Sigmoid colon (tissue), 7 donors: ENCODE measurements around the gene CHAF1B. TPM values are rescaled to one million over a fixed set of nuclear protein-coding genes. Genes with fewer than 3 reads are reported as not detected.

ENCODE experiments used
- DNase-seq: peaks from one replicate; pipeline ENCODE4 v3.0.0-alpha.2; 2019
- H3K27ac ChIP-seq, 4 donors: fragments of 200-600 bp; sonication (generic); one replicate each; pipeline ENCODE4 v1.5.1; 2016 to 2019; ENCODE audit warnings: mild to moderate bottlenecking in 1 of 4
- H3K27me3 ChIP-seq, 3 donors: fragments of 200-600 bp; sonication (generic); one replicate each; pipeline ENCODE4 v1.5.1; 2019; ENCODE audit warnings: mild to moderate bottlenecking in 1 of 3
- H3K36me3 ChIP-seq, 4 donors: fragments of 200-600 bp; sonication (generic); one replicate each; pipeline ENCODE4 v1.5.1; 2016 to 2019
- H3K4me1 ChIP-seq, 4 donors: fragments of 200-600 bp; sonication (generic); one replicate each; pipeline ENCODE4 v1.5.1; 2017 to 2019
- H3K4me3 ChIP-seq, 4 donors: fragments of 200-600 bp; sonication (generic); one replicate each; pipeline ENCODE4 v1.5.1; 2017 to 2019; ENCODE audit warnings: mild to moderate bottlenecking in 2 of 4, moderate library complexity in 1 of 4
- H3K9me3 ChIP-seq, 4 donors: fragments of 200-600 bp in 3 of 4; sonication (generic) in 3 of 4; one replicate each; pipeline versions ENCODE4 v1.5.1 to v1.6.1; 2013 to 2019
- CTCF ChIP-seq, 4 experiments: fragments of 450-650 bp in 3 of 4; fragments of 200-600 bp in 1 of 4; IDR thresholded peaks; one replicate each; pipeline ENCODE4 v1.5.1; 2016 to 2019; ENCODE audit warnings: antibody characterized with exemption in 4 of 4, mild to moderate bottlenecking in 3 of 4, moderate library complexity in 2 of 4
- EP300 ChIP-seq, 4 donors: sonication (generic); formaldehyde crosslinking; IDR thresholded peaks; one replicate each; pipeline ENCODE4 v1.6.1; 2017; ENCODE audit warnings: antibody characterized with exemption in 4 of 4
- POLR2A ChIP-seq, 2 donors: fragments of 450-650 bp; IDR thresholded peaks; one replicate each; pipeline ENCODE4 v1.6.1; 2016; ENCODE audit warnings: antibody characterized with exemption in 2 of 2, mild to moderate bottlenecking in 2 of 2, moderate library complexity in 2 of 2
- POLR2AphosphoS5 ChIP-seq, 4 donors: sonication (generic); formaldehyde crosslinking; IDR thresholded peaks; one replicate each; pipeline ENCODE4 v1.6.1; 2017; ENCODE audit warnings: antibody characterized with exemption in 4 of 4
- WGBS, 2 donors: extraction: QIAGEN DNeasy Blood & Tissue Kit; methylation state at CpG; one replicate each; pipeline ENCODE4 v1.1.7; 2013; 5-methylcytosine and 5-hydroxymethylcytosine counted together
- intact Hi-C: fragments of 100-400 bp; cut with DNase I; formaldehyde crosslinking; loops from one replicate; pipeline ENCODE4 v1.15.1; 2023
- polyA plus RNA-seq, 3 donors: library from polyadenylated mRNA; stranded (reverse); fragments of 200-250 nt; gene quantifications; one replicate each; pipeline ENCODE4 v1.2.3, GENCODE V29; 2013
- total RNA-seq, 4 donors: library from RNA; depleted of rRNA; stranded (reverse); fragments of >200 nt; gene quantifications; one replicate each; pipeline ENCODE4 v1.1.0, GENCODE V29; 2016
- donor health status: healthy with polysubstance abuse.
- donor health status: Bipolar disorder and iron deficiency.
- donor health status: healthy.

Gene CHAF1B
- total and polyA plus RNA-seq, 7 donors, result 0.36 to 3.5 (median 0.66) TPM

- Histone ChIP-seq H3K4me1 (no peaks in the 10 kb centered on the region), H3K4me3 (no peak overlapping the region), H3K27me3 (no peaks in the 10 kb centered on the region), H3K9me3 (no peaks in the 10 kb centered on the region), H3K27ac (no peak overlapping the region), H3K36me3 (peaks cover 19 to 98% (median 45%) of the 10 kb centered on the region in 4 donors)
- WGBS, 2 donors, result 18 to 66% methylated on average over 3 of the region's 3 CpGs
- intact Hi-C loops, result no loop called here
- DNase-seq, result no peak
- TF ChIP-seq CTCF (IDR thresholded peaks at IDR 0.05), result no peak
- TF ChIP-seq POLR2A (IDR thresholded peaks at IDR 0.05), result no peak
- no peak for TF ChIP-seq POLR2AphosphoS5 (IDR thresholded peaks at IDR 0.05)
- TF ChIP-seq EP300 (IDR thresholded peaks at IDR 0.05), result no peak
Measured at GRCh38 chr21:36347278-36347961, 37.8 kb upstream of the CHAF1B start.

- Histone ChIP-seq H3K4me1 (no peaks in the 10 kb centered on the region), H3K27me3 (no peaks in the 10 kb centered on the region), H3K27ac (no peak overlapping the region), H3K9me3 (no peaks in the 10 kb centered on the region), H3K4me3 (no peak overlapping the region), H3K36me3 (peaks cover 16 to 97% (median 40%) of the 10 kb centered on the region in 4 donors)
- intact Hi-C loops, result no loop called here
- WGBS, 2 donors, result 93 to 94% methylated on average over 2 of the region's 2 CpGs
- TF ChIP-seq CTCF (IDR thresholded peaks at IDR 0.05), result no peak
- no peak for TF ChIP-seq EP300 (IDR thresholded peaks at IDR 0.05)
- no peak for TF ChIP-seq POLR2AphosphoS5 (IDR thresholded peaks at IDR 0.05)
- TF ChIP-seq POLR2A (IDR thresholded peaks at IDR 0.05), result no peak
- DNase-seq, result no peak
Measured at GRCh38 chr21:36347962-36348328, 37.2 kb upstream of the CHAF1B start.

DNA sequence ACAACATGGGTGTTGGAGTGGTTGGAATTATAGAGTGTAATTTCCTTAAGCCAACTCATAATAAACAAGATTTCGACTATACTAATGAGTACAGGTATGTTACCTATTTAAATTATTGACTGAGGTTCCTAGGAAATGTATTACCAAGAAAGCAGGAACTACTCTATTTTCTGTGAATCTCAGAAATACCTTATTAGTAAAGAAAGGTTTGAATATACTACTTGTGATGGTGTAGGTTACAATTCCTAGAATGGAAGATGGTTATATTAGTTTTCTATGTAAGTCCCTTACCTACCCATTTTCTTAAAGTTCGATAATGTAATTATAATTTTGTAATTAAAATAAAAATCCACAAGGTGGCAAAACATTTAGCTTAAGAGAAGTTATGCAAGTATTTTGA is 35.9 kb upstream of the CHAF1B start:
- no peaks in the 10 kb centered on the region for H3K9me3 ChIP-seq
- 93 to 98% methylated on average over 2 of the region's 2 CpGs for WGBS, 2 donors
- TF ChIP-seq EP300 (IDR thresholded peaks at IDR 0.05) (no peak), POLR2AphosphoS5 (IDR thresholded peaks at IDR 0.05) (no peak), POLR2A (IDR thresholded peaks at IDR 0.05) (no peak), CTCF (IDR thresholded peaks at IDR 0.05) (no peak)
- peaks cover 16 to 88% (median 35%) of the 10 kb centered on the region in 4 donors for H3K36me3 ChIP-seq
- H3K27me3 ChIP-seq, result no peaks in the 10 kb centered on the region
- DNase-seq, result no peak
- no peak overlapping the region for H3K27ac ChIP-seq
- intact Hi-C loops, result no loop called here
- H3K4me3 ChIP-seq, result no peak overlapping the region
- no peaks in the 10 kb centered on the region for H3K4me1 ChIP-seq

- no peak overlapping the region for H3K4me3 ChIP-seq
- H3K27me3 ChIP-seq, result no peaks in the 10 kb centered on the region
- 94 to 95% methylated on average over 11 of the region's 11 CpGs for WGBS, 2 donors
- no peak overlapping the region for H3K27ac ChIP-seq
- no peak for TF ChIP-seq POLR2A (IDR thresholded peaks at IDR 0.05)
- no peak for TF ChIP-seq EP300 (IDR thresholded peaks at IDR 0.05)
- no peak for TF ChIP-seq CTCF (IDR thresholded peaks at IDR 0.05)
- TF ChIP-seq POLR2AphosphoS5 (IDR thresholded peaks at IDR 0.05), result no peak
- H3K9me3 ChIP-seq, result no peaks in the 10 kb centered on the region
- H3K4me1 ChIP-seq, result no peaks in the 10 kb centered on the region
- no peak for DNase-seq
- peaks cover 16 to 88% (median 33%) of the 10 kb centered on the region in 4 donors for H3K36me3 ChIP-seq
- intact Hi-C loops, result no loop called here
Measured at GRCh38 chr21:36350282-36350910, 34.8 kb upstream of the CHAF1B start.
